Skin epidermis (tissue), 12 donors: ENCODE data around the gene MGRN1.

Source experiments
- H3K27ac ChIP-seq, 21 experiments: fragments of 200-600 bp; sonication (generic) in 11 of 21; one replicate each; pipeline ENCODE4 v1.5.0; 2020; ENCODE audit warnings: mild to moderate bottlenecking in 3 of 21, inconsistent platforms in 2 of 21, moderate library complexity in 2 of 21
- H3K4me3 ChIP-seq, 7 experiments: fragments of 200-600 bp; sonication (generic) in 2 of 7; one replicate each; pipeline ENCODE4 v1.5.0; 2020; ENCODE audit warnings: inconsistent platforms in 2 of 7, mild to moderate bottlenecking in 2 of 7, moderate library complexity in 1 of 7

MGRN1 gene

DNA sequence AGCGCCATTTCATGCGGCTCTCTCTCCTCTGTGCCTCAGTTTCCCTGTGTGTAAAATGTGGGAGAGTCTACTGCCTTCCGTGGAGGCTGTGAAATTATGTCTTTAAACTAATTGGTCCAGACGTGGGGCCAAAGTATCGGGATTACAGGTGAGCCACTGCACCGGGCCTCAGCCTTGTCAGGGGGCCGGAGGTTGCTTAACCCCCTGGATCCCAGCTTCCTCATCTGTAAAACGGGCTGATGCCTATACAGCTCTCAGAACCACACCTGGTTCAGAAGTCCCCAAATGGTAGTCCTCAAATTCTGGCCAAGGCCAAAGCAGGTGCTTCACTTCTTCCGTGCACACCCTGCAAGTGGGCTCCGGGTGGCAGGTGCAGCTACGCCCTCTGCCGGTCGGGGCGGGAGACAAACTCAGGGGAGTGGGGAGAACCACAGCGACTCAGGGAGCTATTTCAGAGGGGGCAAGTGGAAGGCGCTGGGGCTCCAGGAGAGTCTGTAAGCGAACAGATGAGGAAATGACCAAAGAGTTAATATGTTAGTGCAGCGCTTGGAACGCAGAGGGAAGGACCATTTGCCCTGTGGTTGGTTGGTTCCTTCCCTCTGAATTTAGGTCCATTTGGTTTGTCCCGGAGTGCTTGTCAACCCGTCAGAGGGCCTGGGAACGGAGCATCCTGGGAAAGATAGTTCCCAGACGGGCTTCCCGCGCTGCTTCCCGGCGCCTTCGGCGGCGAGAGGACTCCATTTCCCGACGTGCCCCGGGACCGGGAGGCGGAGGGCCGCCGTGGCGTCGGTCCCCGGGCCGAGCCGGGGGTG, at the start of gene MGRN1:
TSS of gene MGRN1 (plus strand) at position 812 of the 812 bp plus-strand sequence. CDS start 135 bp downstream, outside the sequence.
- Histone ChIP-seq H3K27ac (peak within 1 kb of the TSS; percentile 78 to 100 (median 96)), H3K4me3 (peak within 1 kb of the TSS; percentile 89 to 100 (median 96))

GRCh38 chr16:4574919-4575705, 49.5 kb upstream of the MGRN1 start:
- no peak overlapping the region for H3K27ac ChIP-seq
- H3K4me3 ChIP-seq, result no peak overlapping the region

DNA sequence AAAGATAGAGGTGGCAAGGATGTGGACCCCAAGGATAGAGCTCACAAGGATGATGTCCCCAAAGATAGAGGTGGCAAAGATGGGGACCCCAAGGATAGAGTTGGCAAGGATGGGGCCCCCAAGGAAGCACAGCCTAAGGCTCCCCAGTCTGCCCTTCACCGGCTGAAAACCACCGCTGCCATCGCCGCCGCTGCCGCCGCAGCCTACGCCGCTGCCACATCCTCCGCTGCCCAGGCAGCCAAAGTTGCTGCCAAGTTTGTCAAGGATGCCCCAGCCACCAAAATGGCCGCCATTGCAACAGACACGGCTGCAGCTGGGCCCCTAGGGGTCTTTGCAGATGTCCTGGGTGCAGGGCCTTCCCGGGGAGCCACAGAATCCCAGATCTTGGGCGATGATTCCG, 48.6 kb upstream of the MGRN1 start:
- Histone ChIP-seq H3K27ac (no peak overlapping the region), H3K4me3 (no peak overlapping the region)

DNA sequence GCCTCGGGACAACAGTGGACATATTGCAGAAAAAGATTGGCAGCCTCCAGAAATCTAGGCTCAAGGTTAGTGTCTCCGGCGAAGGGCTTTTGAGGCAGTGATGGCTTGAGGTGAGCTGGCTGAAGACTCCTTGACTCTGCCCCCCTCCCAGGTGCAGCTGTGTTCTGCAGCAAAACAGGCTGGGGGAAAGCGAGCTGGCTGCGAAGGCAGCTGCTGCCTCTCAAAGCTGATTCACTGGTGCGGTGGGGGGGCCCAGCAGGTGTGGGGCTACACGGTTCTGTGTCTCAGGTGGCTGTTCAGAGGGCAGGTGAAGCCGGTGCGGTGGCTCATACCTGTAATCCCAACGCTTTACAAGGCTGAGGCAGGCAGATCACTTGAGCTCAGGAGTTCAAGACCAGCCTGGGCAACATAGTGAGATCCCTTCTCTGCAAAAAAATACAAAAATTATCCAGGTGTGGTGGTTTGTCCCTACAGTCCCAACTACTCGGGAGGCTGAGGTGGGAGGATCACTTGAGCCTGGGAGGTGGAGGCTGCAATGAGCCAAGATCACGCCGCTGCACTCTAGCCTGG, 45.6 kb upstream of the MGRN1 start:
- H3K27ac ChIP-seq, result no peak overlapping the region

GRCh38 chr16:4580250-4580649, 44.4 kb upstream of the MGRN1 start:
- Histone ChIP-seq H3K4me3 (no peak overlapping the region), H3K27ac (no peak overlapping the region)

More for the DNA sequence above, 45.6 kb upstream of the MGRN1 start:
- H3K4me3 ChIP-seq, result no peak overlapping the region

DNA sequence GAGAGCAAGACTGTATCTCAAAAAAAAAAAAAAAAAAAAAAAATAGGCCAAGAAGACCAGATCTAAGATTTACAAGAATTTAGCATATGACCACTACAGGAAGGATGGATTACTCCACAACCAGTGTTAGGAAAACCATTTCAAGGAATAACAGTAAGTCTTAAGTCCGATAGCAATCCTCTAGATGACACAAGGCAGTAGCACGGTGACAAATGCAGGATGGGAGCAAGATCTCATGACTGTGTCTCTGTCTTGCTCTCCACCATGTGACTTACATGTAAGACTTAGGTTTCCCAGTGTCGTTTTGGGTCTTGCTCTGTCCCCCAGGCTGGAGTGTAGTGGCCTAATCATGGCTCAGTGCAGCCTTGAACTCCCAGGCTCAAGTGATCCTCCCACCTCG, 40.7 kb upstream of the MGRN1 start:
- Histone ChIP-seq H3K4me3 (no peak overlapping the region), H3K27ac (no peak overlapping the region)

DNA sequence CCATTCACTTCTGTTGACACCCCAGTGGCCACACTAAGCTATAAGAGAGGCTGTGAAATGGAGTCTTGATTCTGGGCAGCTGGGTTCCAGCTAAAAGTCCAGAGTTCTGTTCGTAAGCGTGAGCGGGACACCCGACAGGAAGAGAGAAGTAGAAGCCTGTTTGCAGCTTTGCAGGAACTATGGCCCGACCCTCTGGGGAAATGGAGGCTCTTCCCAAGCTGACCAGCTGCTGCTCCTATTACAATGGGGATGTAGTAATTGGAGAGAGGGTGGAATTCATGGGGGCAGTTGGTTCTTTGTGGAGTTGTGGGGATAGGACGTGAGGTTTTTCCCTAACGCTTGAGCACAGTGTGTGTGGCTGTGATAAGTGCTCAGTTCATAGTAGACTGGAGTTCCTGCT, 38.3 kb upstream of the MGRN1 start:
- Histone ChIP-seq H3K4me3 (no peak overlapping the region), H3K27ac (no peak overlapping the region)

DNA sequence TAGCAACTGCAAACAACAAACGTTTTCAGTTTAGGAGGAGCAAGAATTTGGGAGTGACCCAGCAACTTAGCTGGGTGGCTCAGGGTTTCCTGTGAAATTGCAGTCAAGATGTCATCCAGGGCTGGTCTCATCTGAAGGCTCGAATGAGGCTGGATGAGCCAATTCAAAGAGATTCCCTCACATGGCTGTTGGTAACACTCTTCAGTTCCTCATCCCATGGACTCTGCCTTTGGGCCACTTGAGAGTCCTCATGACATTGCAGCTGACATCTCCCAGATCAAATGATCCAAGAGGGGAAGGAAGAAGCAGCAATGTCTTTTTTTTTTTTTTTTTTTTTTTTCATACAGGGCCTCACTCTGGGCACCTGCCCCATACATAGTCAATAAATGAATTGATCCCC, 36.2 kb upstream of the MGRN1 start:
- H3K4me3 ChIP-seq, result no peak overlapping the region
- H3K27ac ChIP-seq, result no peak overlapping the region

DNA sequence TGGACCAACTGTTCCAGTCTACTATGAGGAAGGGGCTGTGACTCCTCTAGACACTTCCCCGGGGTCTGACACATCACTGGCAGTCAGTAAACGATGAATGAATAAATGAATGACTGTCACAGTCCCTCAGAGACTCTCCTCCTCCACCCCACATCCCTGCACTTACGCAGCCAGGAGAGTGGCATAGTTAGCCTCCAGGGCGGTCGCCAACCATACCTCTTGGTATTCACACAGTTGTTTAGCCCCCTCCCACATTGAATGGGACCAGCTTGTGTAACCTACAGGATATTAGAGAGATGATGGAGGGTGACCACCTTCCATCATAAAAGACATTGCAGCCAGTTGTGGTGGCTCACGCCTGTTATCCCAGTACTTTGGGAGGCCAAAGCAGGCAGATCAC, 35.7 kb upstream of the MGRN1 start:
- Histone ChIP-seq H3K27ac (no peak overlapping the region), H3K4me3 (no peak overlapping the region)

DNA sequence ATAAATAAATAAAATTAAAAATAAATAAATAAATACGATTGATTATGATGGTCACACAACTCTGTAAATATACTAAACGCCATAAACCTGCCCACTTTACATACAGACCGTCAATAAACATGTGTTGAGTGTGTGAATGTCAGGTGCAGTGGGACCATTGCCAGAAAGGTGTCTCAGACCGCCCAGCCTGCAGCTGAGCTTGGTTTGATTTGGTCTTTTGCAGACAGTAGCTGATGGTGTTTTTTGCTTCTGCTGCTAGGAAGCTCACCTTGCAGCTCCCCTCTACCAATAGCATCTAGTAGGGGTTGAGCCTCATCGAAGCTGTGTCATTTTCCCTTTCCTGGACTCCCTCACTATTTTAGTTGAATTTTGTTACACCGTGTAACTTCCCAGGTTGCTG, 33.4 kb upstream of the MGRN1 start:
- Histone ChIP-seq H3K4me3 (no peak overlapping the region), H3K27ac (no peak overlapping the region)

DNA sequence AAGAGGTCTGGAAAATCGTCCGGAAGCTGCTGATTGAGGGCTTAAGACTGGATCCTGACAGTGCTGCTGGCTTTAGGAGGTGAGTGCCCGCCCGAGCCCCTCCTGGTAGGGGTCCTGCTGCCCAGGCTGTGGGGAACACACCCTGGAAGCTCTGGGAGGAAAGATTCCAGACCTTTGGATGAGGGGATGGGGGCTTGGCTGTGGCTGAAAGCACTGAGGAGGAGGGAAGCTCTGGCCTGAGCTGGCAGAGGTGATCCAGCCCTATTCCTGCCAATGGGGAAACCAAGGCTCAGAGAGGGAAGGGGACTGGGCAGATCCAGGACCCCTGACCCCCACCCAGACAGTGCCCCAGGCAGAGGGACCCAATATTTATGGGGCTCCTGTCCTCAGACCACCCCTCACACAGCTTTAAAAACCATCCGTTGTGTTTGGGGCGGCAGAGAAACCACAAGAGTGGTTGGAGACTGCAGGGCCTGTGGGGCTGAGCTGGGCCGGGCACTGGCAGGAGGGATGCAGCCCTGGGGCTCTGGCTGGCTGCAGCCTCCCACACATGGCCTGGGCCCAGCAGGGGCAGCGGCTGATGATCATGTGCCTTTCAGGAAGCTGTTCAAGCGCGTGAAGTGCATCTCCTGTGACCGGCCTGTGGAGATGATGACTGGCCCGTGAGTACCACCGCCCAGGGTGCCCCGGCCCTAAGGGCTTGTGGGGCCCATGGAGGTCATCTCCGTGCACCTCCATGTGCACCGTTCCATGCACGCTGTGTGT, 32.7 kb upstream of the MGRN1 start:
- no peak overlapping the region for H3K27ac ChIP-seq
- H3K4me3 ChIP-seq, result no peak overlapping the region

- Histone ChIP-seq H3K27ac (no peak overlapping the region), H3K4me3 (no peak overlapping the region)
Measured at GRCh38 chr16:4593086-4593485, 31.5 kb upstream of the MGRN1 start.

GRCh38 chr16:4594433-4595410, 29.9 kb upstream of the MGRN1 start:
- Histone ChIP-seq H3K4me3 (no peak overlapping the region), H3K27ac (no peak overlapping the region)

DNA sequence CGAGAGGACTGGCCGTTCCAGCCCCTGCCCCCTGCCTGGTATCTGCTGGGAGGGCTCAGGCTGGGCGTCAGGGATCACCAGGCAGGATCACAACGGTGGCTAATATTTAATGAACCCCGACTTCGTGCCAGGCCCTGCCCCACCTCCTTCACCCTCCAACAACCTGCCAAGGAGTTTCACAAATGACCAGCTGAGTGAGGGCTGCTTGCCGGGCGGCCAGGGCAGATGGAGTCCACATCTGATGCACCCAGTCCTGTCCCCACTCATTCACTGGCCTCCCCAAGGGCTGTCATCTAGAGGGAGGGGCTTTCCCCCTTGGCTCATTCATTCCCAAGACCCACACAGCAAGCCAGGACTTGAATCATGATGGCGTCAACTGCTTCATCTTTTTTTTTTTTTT, 27.5 kb upstream of the MGRN1 start:
- Histone ChIP-seq H3K27ac (no peak overlapping the region), H3K4me3 (no peak overlapping the region)

DNA sequence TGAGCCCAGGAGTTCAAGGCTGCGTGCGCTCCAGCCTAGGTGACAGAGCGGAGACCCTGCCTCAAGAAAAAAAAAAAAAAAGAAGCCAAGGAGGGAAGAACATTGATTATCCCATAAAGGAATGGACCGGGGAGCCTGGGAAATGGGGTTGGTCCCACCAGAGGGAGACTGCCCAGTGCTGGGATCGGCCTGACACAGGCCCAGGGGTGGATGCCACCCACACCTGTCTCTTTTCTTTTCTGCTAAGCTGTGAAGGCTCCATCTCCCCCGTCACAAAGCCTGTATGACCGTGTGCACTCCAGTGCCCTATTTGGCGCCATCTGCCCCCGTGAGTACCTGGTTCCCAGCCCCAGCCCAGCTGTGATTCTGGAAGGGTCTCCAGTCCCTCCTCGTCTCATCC, 25.6 kb upstream of the MGRN1 start:
- Histone ChIP-seq H3K4me3 (no peak overlapping the region), H3K27ac (no peak overlapping the region)

GRCh38 chr16:4599545-4599944, 25.1 kb upstream of the MGRN1 start:
- Histone ChIP-seq H3K27ac (no peak overlapping the region), H3K4me3 (no peak overlapping the region)

- no peak overlapping the region for H3K4me3 ChIP-seq
- no peak overlapping the region for H3K27ac ChIP-seq
Measured at GRCh38 chr16:4601036-4601863, 23.4 kb upstream of the MGRN1 start.

- H3K27ac ChIP-seq, result no peak overlapping the region
- no peak overlapping the region for H3K4me3 ChIP-seq
Measured at GRCh38 chr16:4601864-4602186, 22.8 kb upstream of the MGRN1 start.
